Liver (tissue), 2 donors: ENCODE results near the gene RAVER1.

ENCODE experiments used
- EGR1 ChIP-seq, 2 donors: IDR thresholded peaks; 2 replicates each; pipeline ENCODE4 v1.6.1; 2016 to 2018; ENCODE audit warnings: antibody characterized with exemption in 2 of 2, low read depth in 2 of 2
- SP1 ChIP-seq: IDR thresholded peaks from 2 replicates; pipeline ENCODE4 v1.6.1; 2018; ENCODE audit warnings: antibody characterized with exemption, mild to moderate bottlenecking
- TF ChIP-seq, protein P1 (sequence below): IDR thresholded peaks from 2 replicates; pipeline ENCODE4 v1.6.1; 2016; ENCODE audit warnings: antibody characterized with exemption
- donor health status: healthy.

DNA sequence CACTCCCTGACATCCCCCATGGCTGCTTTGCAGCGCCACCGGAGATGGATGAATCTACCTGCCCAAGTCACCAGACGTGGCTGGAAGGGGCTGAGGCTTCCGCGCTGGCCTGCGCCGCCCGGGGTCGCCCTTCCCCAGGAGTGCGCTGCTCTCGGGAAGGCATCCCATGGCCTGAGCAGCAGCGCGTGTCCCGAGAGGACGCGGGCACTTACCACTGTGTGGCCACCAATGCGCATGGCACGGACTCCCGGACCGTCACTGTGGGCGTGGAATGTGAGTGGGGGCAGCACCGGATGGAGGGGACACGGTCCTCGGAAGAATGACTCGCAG is 39.0 kb downstream of the RAVER1 start:
- no peak for TF ChIP-seq EGR1 (IDR thresholded peaks at IDR 0.05; ENCODE audit: low read depth in 2 of 2)
- TF ChIP-seq SP1: no peak
- TF ChIP-seq, protein P1, sequence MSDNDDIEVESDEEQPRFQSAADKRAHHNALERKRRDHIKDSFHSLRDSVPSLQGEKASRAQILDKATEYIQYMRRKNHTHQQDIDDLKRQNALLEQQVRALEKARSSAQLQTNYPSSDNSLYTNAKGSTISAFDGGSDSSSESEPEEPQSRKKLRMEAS: no peak
